ENCODE measurements around the gene KLK8. TPM values are rescaled to one million over a fixed set of nuclear protein-coding genes. Genes with fewer than 3 reads are reported as not detected.

KLK8 gene
- total RNA-seq, 1 experiment from 2014 or later: 2.7 TPM

- Histone ChIP-seq H3K14ac (ENCODE audit: insufficient read depth, low read length) (peak overlapping the region; percentile 20; the same call in 1 of the 2 replicates), H4K8ac (replicated peaks; ENCODE audit: insufficient read length, low read depth, low read length) (no peak overlapping the region), H3K79me2 (ENCODE audit: insufficient read depth, low read length) (no peaks in the 10 kb centered on the region), H3K4me2 (ENCODE audit: insufficient read depth, insufficient read length, low read length) (no peak overlapping the region), H3K9me3 (ENCODE audit: control insufficient read depth, low read depth, low read length) (no peaks in the 10 kb centered on the region), H3K79me1 (ENCODE audit: insufficient read depth, low read depth, low read length, poor library complexity, severe bottlenecking) (no peaks in the 10 kb centered on the region), H2AFZ (ENCODE audit: low read length) (no peak overlapping the region), H3T11ph (ENCODE audit: low read length) (no peak overlapping the region), H2AK5ac (ENCODE audit: insufficient read length, low read length) (no peak overlapping the region), H3K27ac (ENCODE audit: insufficient read length, low read depth, low read length) (no peak overlapping the region), H2BK15ac (ENCODE audit: low read depth, low read length) (no peak overlapping the region), H4K91ac (ENCODE audit: insufficient read length, low read depth, low read length) (no peak overlapping the region), H3K56ac (ENCODE audit: insufficient read length, low read depth, low read length) (no peak overlapping the region), H4K20me1 (ENCODE audit: control insufficient read depth, insufficient read depth, insufficient read length) (no peaks in the 10 kb centered on the region), H3K18ac (ENCODE audit: insufficient read length, low read depth, low read length) (peak overlapping the region; percentile 27), H2BK20ac (ENCODE audit: low read depth, low read length, poor library complexity, severe bottlenecking) (no peak overlapping the region), H3K4ac (ENCODE audit: low read depth, low read length) (no peak overlapping the region), H3K27me3 (ENCODE audit: insufficient read depth, low read length) (no peaks in the 10 kb centered on the region), H2BK12ac (ENCODE audit: insufficient read length, low read depth, low read length) (no peak overlapping the region), H2BK5ac (ENCODE audit: insufficient read length, low read length) (no peak overlapping the region), H2BK120ac (ENCODE audit: low read depth, low read length, poor library complexity, severe bottlenecking) (no peak overlapping the region), H3K9ac (ENCODE audit: extremely low read depth, insufficient read length, low read length) (no peak overlapping the region), H4K5ac (ENCODE audit: insufficient read length, low read depth, low read length) (no peak overlapping the region), H3K23ac (ENCODE audit: insufficient read length, low read depth, low read length) (no peak overlapping the region), H3K23me2 (ENCODE audit: insufficient read length, low read depth, low read length, poor library complexity, severe bottlenecking) (no peaks in the 10 kb centered on the region), H3K4me1 (ENCODE audit: insufficient read depth, low read length) (peaks cover 6% of the 10 kb centered on the region; the same call in 1 of the 2 replicates)
- no peak overlapping the region for H3K27ac Mint-ChIP-seq
- H3K9me3 Mint-ChIP-seq: no peaks in the 10 kb centered on the region
- DNase-seq: no peak
- H3K36me3 Mint-ChIP-seq (ENCODE audit: insufficient read depth in 1 of 3, low read depth in 3 of 3): no peaks in the 10 kb centered on the region
- H3K4me3 Mint-ChIP-seq: no peak overlapping the region
- peaks cover 38 to 53% of the 10 kb centered on the region in 2 experiments for H3K4me1 Mint-ChIP-seq
- WGBS (ENCODE audit: extremely low coverage, insufficient read length, low lambda C conversion rate): no CpG with 5 or more reads among the region's 8 CpGs
- TF ChIP-seq CTCF (conservative IDR thresholded peaks at IDR 0.05): no peak
- peaks cover 16% of the 10 kb centered on the region for H3K27me3 Mint-ChIP-seq (ENCODE audit: low read depth)
Observed at GRCh38 chr19:50979758-50980157, 21.6 kb downstream of the KLK8 start.
